ENCODE measurements around the gene RPN2.

DNA sequence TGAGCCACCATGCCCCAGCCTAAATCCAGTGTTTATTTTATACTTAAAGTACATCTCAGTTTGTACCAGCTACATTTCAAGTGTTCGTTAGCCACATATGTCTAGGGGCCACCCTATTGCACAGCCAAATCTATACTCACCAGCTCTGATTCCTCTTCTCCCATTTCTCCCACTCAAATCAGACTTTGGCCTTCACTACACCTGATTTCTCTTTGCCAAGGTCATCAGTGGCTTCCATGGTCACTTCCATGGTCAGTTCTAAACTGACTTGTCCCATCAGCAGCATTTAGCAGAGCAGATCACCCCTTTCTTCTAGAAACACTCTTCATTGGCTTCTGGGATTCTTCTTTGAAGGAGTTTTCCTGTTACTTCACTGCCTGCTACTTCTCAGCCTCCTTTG is 68.4 kb downstream of the RPN2 start:
- no peak for TF ChIP-seq POLR2AphosphoS5 (IDR thresholded peaks at IDR 0.05; ENCODE audit: low read depth, low read length)
- TF ChIP-seq, protein P1, sequence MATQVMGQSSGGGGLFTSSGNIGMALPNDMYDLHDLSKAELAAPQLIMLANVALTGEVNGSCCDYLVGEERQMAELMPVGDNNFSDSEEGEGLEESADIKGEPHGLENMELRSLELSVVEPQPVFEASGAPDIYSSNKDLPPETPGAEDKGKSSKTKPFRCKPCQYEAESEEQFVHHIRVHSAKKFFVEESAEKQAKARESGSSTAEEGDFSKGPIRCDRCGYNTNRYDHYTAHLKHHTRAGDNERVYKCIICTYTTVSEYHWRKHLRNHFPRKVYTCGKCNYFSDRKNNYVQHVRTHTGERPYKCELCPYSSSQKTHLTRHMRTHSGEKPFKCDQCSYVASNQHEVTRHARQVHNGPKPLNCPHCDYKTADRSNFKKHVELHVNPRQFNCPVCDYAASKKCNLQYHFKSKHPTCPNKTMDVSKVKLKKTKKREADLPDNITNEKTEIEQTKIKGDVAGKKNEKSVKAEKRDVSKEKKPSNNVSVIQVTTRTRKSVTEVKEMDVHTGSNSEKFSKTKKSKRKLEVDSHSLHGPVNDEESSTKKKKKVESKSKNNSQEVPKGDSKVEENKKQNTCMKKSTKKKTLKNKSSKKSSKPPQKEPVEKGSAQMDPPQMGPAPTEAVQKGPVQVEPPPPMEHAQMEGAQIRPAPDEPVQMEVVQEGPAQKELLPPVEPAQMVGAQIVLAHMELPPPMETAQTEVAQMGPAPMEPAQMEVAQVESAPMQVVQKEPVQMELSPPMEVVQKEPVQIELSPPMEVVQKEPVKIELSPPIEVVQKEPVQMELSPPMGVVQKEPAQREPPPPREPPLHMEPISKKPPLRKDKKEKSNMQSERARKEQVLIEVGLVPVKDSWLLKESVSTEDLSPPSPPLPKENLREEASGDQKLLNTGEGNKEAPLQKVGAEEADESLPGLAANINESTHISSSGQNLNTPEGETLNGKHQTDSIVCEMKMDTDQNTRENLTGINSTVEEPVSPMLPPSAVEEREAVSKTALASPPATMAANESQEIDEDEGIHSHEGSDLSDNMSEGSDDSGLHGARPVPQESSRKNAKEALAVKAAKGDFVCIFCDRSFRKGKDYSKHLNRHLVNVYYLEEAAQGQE (IDR thresholded peaks at IDR 0.05; ENCODE audit: insufficient read depth in 1 of 2, low read depth in 2 of 2, low read length in 2 of 2) = no peak
- no peak for TF ChIP-seq SIN3A (IDR thresholded peaks at IDR 0.05; ENCODE audit: borderline replicate concordance, insufficient read depth, low read length)
- TF ChIP-seq FOXP2 (optimal IDR thresholded peaks at IDR 0.05; ENCODE audit: borderline replicate concordance, extremely low read depth, extremely low read length, insufficient read depth) = no peak
- no peak for TF ChIP-seq TAF1 (IDR thresholded peaks at IDR 0.05; ENCODE audit: borderline replicate concordance, insufficient read depth, low read length)

Data from PFSK-1 (cell line).